Activated CD8-positive, alpha-beta T cell treated with anti-CD3 and anti-CD28 coated beads for 36 hours (primary cell): ENCODE data around the gene ADARB2. TPM values are rescaled to one million over a fixed set of nuclear protein-coding genes. Genes with fewer than 3 reads are reported as not detected.

Source experiments
- ATAC-seq: fragments of 200-7000 bp; cut with Tn5 transposase; one replicate; pipeline ENCODE4 v1.10.0; 2021; ENCODE audit warnings: mild to moderate bottlenecking, moderate library complexity
- CTCF ChIA-PET: fragments of 350-600 bp; sonication (Branson Sonifier 250); formaldehyde crosslinking; loops from one replicate; lab custom pipeline; 2021; ENCODE audit warnings: antibody characterized with exemption; lab: Charles Lee
- POLR2A ChIA-PET: fragments of 350-600 bp; sonication (Branson Sonifier 250); formaldehyde crosslinking; loops from one replicate; lab custom pipeline; 2021; ENCODE audit warnings: antibody characterized with exemption; lab: Charles Lee
- DNase-seq: peaks from one replicate; pipeline ENCODE4 v3.0.0-alpha.2; 2020
- H3K27ac Mint-ChIP-seq: one replicate; pipeline ENCODE4 v1.8.0; 2021; ENCODE audit warnings: mild to moderate bottlenecking, mixed read lengths
- H3K27me3 Mint-ChIP-seq: one replicate; pipeline ENCODE4 v1.8.0; 2021; ENCODE audit warnings: mixed read lengths
- H3K36me3 Mint-ChIP-seq: one replicate; pipeline ENCODE4 v1.8.0; 2021; ENCODE audit warnings: low read depth, mixed read lengths
- H3K4me1 Mint-ChIP-seq: one replicate; pipeline ENCODE4 v1.8.0; 2021; ENCODE audit warnings: low read depth, mixed read lengths
- H3K4me3 Mint-ChIP-seq: one replicate; pipeline ENCODE4 v1.8.0; 2021; ENCODE audit warnings: mild to moderate bottlenecking, moderate library complexity, mixed read lengths
- H3K9me3 Mint-ChIP-seq: one replicate; pipeline ENCODE4 v1.8.0; 2021; ENCODE audit warnings: mixed read lengths
- intact Hi-C: fragments of 100-400 bp; cut with micrococcal nuclease; formaldehyde crosslinking; loops from one replicate; pipeline ENCODE4 v1.10.0; 2022
- total RNA-seq, 2 experiments: library from RNA; stranded (reverse); gene quantifications; one replicate each; pipeline ENCODE4 v1.2.3, GENCODE V29; 2021
- TF ChIP-seq, protein P1 (sequence below): fragments of 200-600 bp; IDR thresholded peaks from one replicate; pipeline ENCODE4 v1.8.0; 2022; ENCODE audit warnings: antibody characterized with exemption, mild to moderate bottlenecking

Gene ADARB2
- total RNA-seq, 2 experiments from 2014 or later: 1.3 to 1.6 TPM

- CTCF ChIA-PET: interaction anchor here (1.0 kb wide), 1 partner anchor 183 kb away, joined by 3 read pairs; no protein-coding TSS in a partner anchor
- peaks cover 7% of the 10 kb centered on the region for H3K27me3 Mint-ChIP-seq
- TF ChIP-seq, protein P1, sequence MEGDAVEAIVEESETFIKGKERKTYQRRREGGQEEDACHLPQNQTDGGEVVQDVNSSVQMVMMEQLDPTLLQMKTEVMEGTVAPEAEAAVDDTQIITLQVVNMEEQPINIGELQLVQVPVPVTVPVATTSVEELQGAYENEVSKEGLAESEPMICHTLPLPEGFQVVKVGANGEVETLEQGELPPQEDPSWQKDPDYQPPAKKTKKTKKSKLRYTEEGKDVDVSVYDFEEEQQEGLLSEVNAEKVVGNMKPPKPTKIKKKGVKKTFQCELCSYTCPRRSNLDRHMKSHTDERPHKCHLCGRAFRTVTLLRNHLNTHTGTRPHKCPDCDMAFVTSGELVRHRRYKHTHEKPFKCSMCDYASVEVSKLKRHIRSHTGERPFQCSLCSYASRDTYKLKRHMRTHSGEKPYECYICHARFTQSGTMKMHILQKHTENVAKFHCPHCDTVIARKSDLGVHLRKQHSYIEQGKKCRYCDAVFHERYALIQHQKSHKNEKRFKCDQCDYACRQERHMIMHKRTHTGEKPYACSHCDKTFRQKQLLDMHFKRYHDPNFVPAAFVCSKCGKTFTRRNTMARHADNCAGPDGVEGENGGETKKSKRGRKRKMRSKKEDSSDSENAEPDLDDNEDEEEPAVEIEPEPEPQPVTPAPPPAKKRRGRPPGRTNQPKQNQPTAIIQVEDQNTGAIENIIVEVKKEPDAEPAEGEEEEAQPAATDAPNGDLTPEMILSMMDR: no peak
- H3K4me1 Mint-ChIP-seq: peaks cover 5% of the 10 kb centered on the region
- H3K9me3 Mint-ChIP-seq: no peaks in the 10 kb centered on the region
- POLR2A ChIA-PET: no interaction called here
- no peaks in the 10 kb centered on the region for H3K36me3 Mint-ChIP-seq
- no peak for ATAC-seq
- H3K4me3 Mint-ChIP-seq: no peak overlapping the region
- H3K27ac Mint-ChIP-seq: no peak overlapping the region
- intact Hi-C loops: no loop called here
- DNase-seq: no peak
These were observed 444.2 kb downstream of the ADARB2 start for GRCh38 chr10:1293157-1293556.

DNA sequence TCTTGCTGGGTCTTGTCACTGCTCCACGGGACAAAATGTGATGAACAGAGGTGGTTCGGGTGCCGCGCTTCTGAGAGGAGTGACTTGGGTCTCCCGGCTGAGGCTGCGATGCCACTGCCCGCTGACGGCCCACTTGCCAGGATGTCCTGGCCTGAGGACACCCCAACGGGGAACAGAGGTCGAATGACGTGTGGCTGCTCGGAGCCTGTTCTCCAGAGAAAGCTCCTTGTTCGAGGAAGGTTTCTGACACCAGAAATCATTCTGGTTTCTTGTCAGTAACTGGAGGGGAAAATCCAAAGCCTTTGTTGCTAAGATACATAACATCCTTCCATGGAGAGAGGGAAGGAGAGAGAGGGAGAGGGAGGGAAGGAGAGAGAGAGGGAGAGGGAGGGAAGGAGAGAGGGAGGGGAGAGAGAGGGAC, 444.7 kb downstream of the ADARB2 start:
- TF ChIP-seq, protein P1: no peak

GRCh38 chr10:1291178-1292090, 445.9 kb downstream of the ADARB2 start:
- H3K9me3 Mint-ChIP-seq: no peaks in the 10 kb centered on the region
- ChIA-PET POLR2A (no interaction called here), CTCF (no interaction called here)
- H3K4me1 Mint-ChIP-seq: peaks cover 15% of the 10 kb centered on the region
- TF ChIP-seq, protein P1: no peak
- intact Hi-C loops: no loop called here
- H3K36me3 Mint-ChIP-seq: no peaks in the 10 kb centered on the region
- H3K27ac Mint-ChIP-seq: no peak overlapping the region
- no peak for DNase-seq
- H3K4me3 Mint-ChIP-seq: no peak overlapping the region
- peaks cover 5% of the 10 kb centered on the region for H3K27me3 Mint-ChIP-seq
- no peak for ATAC-seq

More for the DNA sequence above, 444.7 kb downstream of the ADARB2 start:
- DNase-seq (no peak), ATAC-seq (no peak)
- H3K4me1 Mint-ChIP-seq: peaks cover 10% of the 10 kb centered on the region
- ChIA-PET CTCF (no interaction called here), POLR2A (no interaction called here)
- H3K27me3 Mint-ChIP-seq: peaks cover 5% of the 10 kb centered on the region
- H3K4me3 Mint-ChIP-seq: no peak overlapping the region
- no peak overlapping the region for H3K27ac Mint-ChIP-seq
- intact Hi-C loops: no loop called here
- no peaks in the 10 kb centered on the region for H3K36me3 Mint-ChIP-seq
- no peaks in the 10 kb centered on the region for H3K9me3 Mint-ChIP-seq

- no peak for ATAC-seq
- Mint-ChIP-seq H3K4me3 (no peak overlapping the region), H3K27ac (no peak overlapping the region), H3K4me1 (peaks cover 15% of the 10 kb centered on the region), H3K9me3 (no peaks in the 10 kb centered on the region), H3K36me3 (no peaks in the 10 kb centered on the region), H3K27me3 (peaks cover 5% of the 10 kb centered on the region)
- ChIA-PET CTCF (no interaction called here), POLR2A (no interaction called here)
- intact Hi-C loops: no loop called here
- no peak for DNase-seq
- TF ChIP-seq, protein P1: no peak
These were observed 447.3 kb downstream of the ADARB2 start for GRCh38 chr10:1290071-1290471.

DNA sequence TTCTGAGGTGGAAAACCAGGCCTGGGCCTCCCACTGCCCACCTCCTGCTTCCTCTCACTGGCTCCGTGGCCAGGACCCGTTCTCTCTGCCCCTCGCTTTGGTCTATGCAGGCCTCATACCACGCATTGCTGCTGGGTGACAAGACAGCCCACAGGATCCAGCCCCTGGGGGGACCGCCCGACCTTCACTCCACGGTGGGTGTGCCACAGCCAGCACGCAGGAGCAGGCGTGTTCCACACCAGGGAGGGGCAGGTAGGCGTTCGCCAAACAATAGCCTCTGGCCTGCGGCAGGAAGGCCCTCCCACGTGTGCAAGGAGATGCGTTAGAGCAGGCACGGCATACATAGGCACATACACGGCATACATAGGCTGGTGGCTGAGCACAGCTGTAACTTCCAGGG, 447.7 kb downstream of the ADARB2 start:
- CTCF ChIA-PET: no interaction called here
- H3K9me3 Mint-ChIP-seq: no peaks in the 10 kb centered on the region
- intact Hi-C loops: no loop called here

More for the DNA sequence above, 447.7 kb downstream of the ADARB2 start:
- Mint-ChIP-seq H3K36me3 (no peaks in the 10 kb centered on the region), H3K27ac (no peak overlapping the region), H3K27me3 (peaks cover 5% of the 10 kb centered on the region), H3K4me1 (peaks cover 15% of the 10 kb centered on the region), H3K4me3 (no peak overlapping the region)
- ATAC-seq (no peak), DNase-seq (no peak)
- POLR2A ChIA-PET: no interaction called here
- TF ChIP-seq, protein P1: no peak
